Liver (tissue), 9 donors: Measurements from ENCODE around the gene GNA15. TPM values are rescaled to one million over a fixed set of nuclear protein-coding genes. Genes with fewer than 3 reads are reported as not detected.

ENCODE experiments used
- DNase-seq: peaks from one replicate; pipeline ENCODE4 v3.0.0-alpha.2; 2017; ENCODE audit warnings: low spot score
- H3K27ac ChIP-seq, 2 donors: one replicate each; pipeline ENCODE4 v1.7.0; 2013; ENCODE audit warnings: inconsistent platforms in 2 of 2, low read length in 2 of 2, control low read depth in 1 of 2, low read depth in 1 of 2, mild to moderate bottlenecking in 1 of 2
- H3K27me3 ChIP-seq, 4 donors: one replicate each; pipeline versions ENCODE4 v1.6.1 to v1.7.0; 2013; ENCODE audit warnings: low read length in 3 of 4, inconsistent platforms in 1 of 4, mild to moderate bottlenecking in 1 of 4, moderate library complexity in 1 of 4; ENCODE audit not compliant: control insufficient read depth in 4 of 4, insufficient read depth in 4 of 4
- H3K36me3 ChIP-seq, 4 donors: one replicate each; pipeline versions ENCODE4 v1.6.1 to v1.7.0; 2013; ENCODE audit warnings: low read length in 3 of 4, mild to moderate bottlenecking in 3 of 4, low read depth in 1 of 4, moderate library complexity in 1 of 4; ENCODE audit not compliant: control insufficient read depth in 4 of 4, insufficient read depth in 3 of 4
- H3K4me1 ChIP-seq, 4 donors: one replicate each; pipeline versions ENCODE4 v1.6.1 to v1.7.0; 2013; ENCODE audit warnings: low read length in 3 of 4, mild to moderate bottlenecking in 3 of 4, moderate library complexity in 1 of 4; ENCODE audit not compliant: control insufficient read depth in 4 of 4, insufficient read depth in 4 of 4
- H3K4me3 ChIP-seq, 3 donors: one replicate each; pipeline versions ENCODE4 v1.6.1 to v1.7.0; 2013; ENCODE audit warnings: low read length in 3 of 3, control low read depth in 1 of 3, low read depth in 1 of 3, mild to moderate bottlenecking in 1 of 3
- H3K9ac ChIP-seq, 2 donors: one replicate each; pipeline ENCODE4 v1.7.0; 2013; ENCODE audit warnings: low read length in 2 of 2, mild to moderate bottlenecking in 2 of 2, moderate library complexity in 2 of 2, control low read depth in 1 of 2, low read depth in 1 of 2
- H3K9me3 ChIP-seq, 4 donors: one replicate each; pipeline versions ENCODE4 v1.6.1 to v1.7.0; 2013; ENCODE audit warnings: low read length in 3 of 4; ENCODE audit not compliant: control insufficient read depth in 4 of 4
- CTCF ChIP-seq: fragments of 150-350 bp; IDR thresholded peaks from 2 replicates; pipeline ENCODE4 v1.5.1; 2017; ENCODE audit warnings: improper control_type of control experiment, low read depth, low read length; ENCODE audit not compliant: missing input control
- EGR1 ChIP-seq, 2 donors: IDR thresholded peaks; 2 replicates each; pipeline ENCODE4 v1.6.1; 2016 to 2018; ENCODE audit warnings: antibody characterized with exemption in 2 of 2, low read depth in 2 of 2
- FOXA1 ChIP-seq: IDR thresholded peaks from 2 replicates; pipeline ENCODE4 v1.6.1; 2016; ENCODE audit warnings: antibody characterized with exemption
- FOXA2 ChIP-seq: IDR thresholded peaks from 2 replicates; pipeline ENCODE4 v1.6.1; 2016; ENCODE audit warnings: antibody characterized with exemption
- GABPA ChIP-seq, 2 donors: IDR thresholded peaks in 1 of 2; conservative IDR thresholded peaks in 1 of 2; 2 replicates each; pipeline ENCODE4 v1.6.1; 2016; ENCODE audit warnings: antibody characterized with exemption in 2 of 2, mild to moderate bottlenecking in 1 of 2, moderate library complexity in 1 of 2
- HNF4A ChIP-seq, 2 donors: conservative IDR thresholded peaks; 2 replicates each; pipeline ENCODE4 v1.6.1; 2016; ENCODE audit warnings: antibody characterized with exemption in 2 of 2, mild to moderate bottlenecking in 2 of 2
- HNF4G ChIP-seq: IDR thresholded peaks from 2 replicates; pipeline ENCODE4 v1.6.1; 2016; ENCODE audit warnings: antibody characterized with exemption
- JUND ChIP-seq, 2 donors: IDR thresholded peaks; 2 replicates each; pipeline ENCODE4 v1.6.1; 2016; ENCODE audit warnings: antibody characterized with exemption in 2 of 2
- MAX ChIP-seq: IDR thresholded peaks from 2 replicates; pipeline ENCODE4 v1.6.1; 2016; ENCODE audit warnings: antibody characterized with exemption
- NR2F2 ChIP-seq: IDR thresholded peaks from 2 replicates; pipeline ENCODE4 v1.6.1; 2016; ENCODE audit warnings: antibody characterized with exemption
- RAD21 ChIP-seq, 2 donors: IDR thresholded peaks; 2 replicates each; pipeline ENCODE4 v1.6.1; 2016; ENCODE audit warnings: antibody characterized with exemption in 2 of 2, mild to moderate bottlenecking in 2 of 2
- REST ChIP-seq: IDR thresholded peaks from 2 replicates; pipeline ENCODE4 v1.6.1; 2016; ENCODE audit warnings: antibody characterized with exemption, mild to moderate bottlenecking
- RXRA ChIP-seq, 2 donors: IDR thresholded peaks; 2 replicates each; pipeline ENCODE4 v1.6.1; 2017 to 2018; ENCODE audit warnings: antibody characterized with exemption in 2 of 2, mild to moderate bottlenecking in 1 of 2
- SP1 ChIP-seq: IDR thresholded peaks from 2 replicates; pipeline ENCODE4 v1.6.1; 2018; ENCODE audit warnings: antibody characterized with exemption, mild to moderate bottlenecking
- TAF1 ChIP-seq: conservative IDR thresholded peaks from 2 replicates; pipeline ENCODE4 v1.6.1; 2016; ENCODE audit warnings: antibody characterized with exemption, mild to moderate bottlenecking
- YY1 ChIP-seq: IDR thresholded peaks from 2 replicates; pipeline ENCODE4 v1.6.1; 2016; ENCODE audit warnings: antibody characterized with exemption, mild to moderate bottlenecking
- ZBTB33 ChIP-seq: IDR thresholded peaks from 2 replicates; pipeline ENCODE4 v1.6.1; 2016; ENCODE audit warnings: antibody characterized with exemption
- WGBS: extraction: QIAGEN DNeasy Blood & Tissue Kit; methylation state at CpG from one replicate; pipeline ENCODE4 v1.1.7; 2013; 5-methylcytosine and 5-hydroxymethylcytosine counted together
- polyA plus RNA-seq, 2 donors: library from polyadenylated mRNA; stranded (reverse) in 1 of 2; unstranded in 1 of 2; fragments of 200-250 nt in 1 of 2; fragments of >200 nt in 1 of 2; fragmentation: Nextera tagmentation in 1 of 2; extraction: Ambion mirVana in 1 of 2; gene quantifications; one replicate each; pipeline versions ENCODE4 v1.2.1 to v1.2.3, GENCODE V29; 2013 to 2015
- total RNA-seq, 2 donors: library from RNA; depleted of rRNA; stranded (reverse); fragments of >200 nt; gene quantifications; one replicate each; pipeline ENCODE4 v1.2.3, GENCODE V29; 2014
- TF ChIP-seq, protein P1 (sequence below): IDR thresholded peaks from 2 replicates; pipeline ENCODE4 v1.6.1; 2016; ENCODE audit warnings: antibody characterized with exemption
- donor health status: healthy.
- donor health status: healthy.
- donor health status: healthy.
- donor health status: healthy.
- donor health status: healthy.

GNA15 gene
- total and polyA plus RNA-seq, 4 donors = 0.11 to 10.4 (median 1.4) TPM

DNA sequence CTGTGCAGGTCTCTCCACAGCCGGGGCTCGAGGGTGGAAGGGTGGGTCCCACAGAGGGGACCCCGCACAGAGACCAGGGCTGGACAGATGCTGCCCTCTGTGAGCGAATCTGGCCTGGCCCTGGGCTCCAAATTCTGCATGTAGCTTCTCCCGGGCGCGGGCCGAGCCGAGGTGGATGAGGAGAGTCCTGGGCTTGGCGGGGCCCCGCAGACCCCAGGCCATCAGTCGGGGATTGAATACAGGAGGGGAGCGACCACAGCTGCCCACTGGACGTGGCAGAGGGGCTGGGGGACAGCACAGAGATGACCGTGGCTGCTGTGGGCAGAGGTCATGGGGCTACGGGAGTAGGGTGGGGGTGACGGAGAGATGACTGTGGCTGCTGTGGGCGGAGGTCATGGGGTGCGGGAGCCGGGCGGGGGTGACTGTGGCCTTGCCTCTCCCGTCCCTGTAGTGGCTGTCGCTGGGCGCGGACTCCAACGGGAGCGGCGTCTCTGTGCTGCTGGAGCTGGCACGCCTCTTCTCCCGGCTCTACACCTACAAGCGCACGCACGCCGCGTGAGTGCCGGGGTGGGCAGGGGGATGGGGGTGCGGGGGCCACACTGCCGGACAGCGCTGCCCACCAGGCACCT is 65.4 kb downstream of the GNA15 start:
- H3K9ac ChIP-seq = no peak overlapping the region
- no peak for TF ChIP-seq EGR1 (IDR thresholded peaks at IDR 0.05; ENCODE audit: low read depth in 2 of 2)
- TF ChIP-seq CTCF = no peak
- TF ChIP-seq MAX = no peak
- TF ChIP-seq ZBTB33 = no peak
- no peak for TF ChIP-seq RAD21 (IDR thresholded peaks at IDR 0.05)
- no peak for TF ChIP-seq RXRA (IDR thresholded peaks at IDR 0.05)
- TF ChIP-seq SP1 = no peak
- TF ChIP-seq FOXA2 = no peak
- TF ChIP-seq REST = no peak
- TF ChIP-seq GABPA (IDR thresholded peaks at IDR 0.05 in 1 of 2, conservative IDR thresholded peaks at IDR 0.05 in 1 of 2) = no peak
- no peak for TF ChIP-seq FOXA1
- TF ChIP-seq HNF4G = no peak
- TF ChIP-seq NR2F2 = no peak
- TF ChIP-seq, protein P1, sequence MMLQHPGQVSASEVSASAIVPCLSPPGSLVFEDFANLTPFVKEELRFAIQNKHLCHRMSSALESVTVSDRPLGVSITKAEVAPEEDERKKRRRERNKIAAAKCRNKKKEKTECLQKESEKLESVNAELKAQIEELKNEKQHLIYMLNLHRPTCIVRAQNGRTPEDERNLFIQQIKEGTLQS = no peak
- TF ChIP-seq TAF1 = no peak
- no peak for TF ChIP-seq HNF4A (conservative IDR thresholded peaks at IDR 0.05)
- TF ChIP-seq YY1 = no peak
- TF ChIP-seq JUND (IDR thresholded peaks at IDR 0.05) = no peak
- H3K27me3 ChIP-seq = no peaks in the 10 kb centered on the region
- 96% methylated on average over 39 of the region's 39 CpGs for WGBS
- no peaks in the 10 kb centered on the region for H3K4me1 ChIP-seq
- H3K9me3 ChIP-seq = no peaks in the 10 kb centered on the region
- no peak overlapping the region for H3K27ac ChIP-seq
- H3K36me3 ChIP-seq = peaks cover 2 to 26% (median 10%) of the 10 kb centered on the region in 4 donors
- no peak overlapping the region for H3K4me3 ChIP-seq
- no peak for DNase-seq
